ENCODE measurements around the gene METTL24.

The METTL24 gene

DNA sequence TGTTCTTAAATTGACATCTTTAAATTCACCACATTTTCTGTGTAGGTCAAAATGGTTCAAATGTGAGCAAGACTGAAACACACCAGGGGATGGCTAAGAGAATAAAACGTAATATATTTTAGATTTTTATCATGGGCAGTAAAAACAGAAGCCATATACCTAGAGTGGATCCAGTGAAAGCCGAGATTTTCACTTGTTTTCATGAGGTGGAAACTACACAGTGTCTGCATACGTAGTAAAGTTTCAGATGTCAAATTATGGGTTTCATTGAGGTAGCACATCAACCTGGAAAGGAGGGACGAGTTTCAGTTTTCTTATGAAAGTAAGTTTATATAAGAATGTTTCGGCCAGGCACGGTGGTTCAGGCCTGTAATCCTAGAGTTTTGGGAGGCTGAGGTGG is 25.9 kb downstream of the METTL24 start:
- no peak overlapping the region for H2AK5ac ChIP-seq (ENCODE audit: low read length, severe bottlenecking)
- no peak overlapping the region for H3K27ac ChIP-seq (ENCODE audit: low read length, poor library complexity, severe bottlenecking)
- H2AFZ ChIP-seq (ENCODE audit: low read depth, low read length), result no peak overlapping the region
- H2BK5ac ChIP-seq (ENCODE audit: low read depth, low read length, poor library complexity, severe bottlenecking), result no peak overlapping the region
- no peak overlapping the region for H3K23ac ChIP-seq (ENCODE audit: low read length in 2 of 2)
- DNase-seq, result no peak
- no peak overlapping the region for H4K8ac ChIP-seq (ENCODE audit: low read length)
- whole genome bisulfite sequencing, result 85% methylated on average over 6 of the region's 6 CpGs
- H3K4me3 ChIP-seq (ENCODE audit: insufficient read depth in 1 of 2, low read depth in 1 of 2, low read length in 2 of 2), result no peak overlapping the region
- H4K91ac ChIP-seq (ENCODE audit: low read length), result no peak overlapping the region
- H2BK12ac ChIP-seq (ENCODE audit: low read length in 2 of 2), result no peak overlapping the region
- H3K9me3 ChIP-seq (ENCODE audit: control insufficient read depth, low read length), result no peaks in the 10 kb centered on the region
- no peaks in the 10 kb centered on the region for H3K36me3 ChIP-seq (ENCODE audit: control insufficient read depth in 1 of 2, insufficient read depth in 2 of 2, low read depth in 1 of 2, low read length in 2 of 2)
- H3K4ac ChIP-seq (ENCODE audit: low read depth in 1 of 2, low read length in 2 of 2), result no peak overlapping the region
- no peak overlapping the region for H3K9ac ChIP-seq (ENCODE audit: low read length)
- H3K79me1 ChIP-seq (replicated peaks; ENCODE audit: low read length, poor library complexity, severe bottlenecking), result no peaks in the 10 kb centered on the region
- H2BK120ac ChIP-seq (ENCODE audit: low read depth, low read length), result no peak overlapping the region
- H3K14ac ChIP-seq (ENCODE audit: low read length in 2 of 2), result no peak overlapping the region
- no peak overlapping the region for H3K18ac ChIP-seq (ENCODE audit: low read depth in 1 of 2, low read length in 2 of 2)
- H3K4me2 ChIP-seq (ENCODE audit: low read length, poor library complexity, severe bottlenecking), result no peak overlapping the region
- H3K4me1 ChIP-seq (ENCODE audit: control insufficient read depth, insufficient read depth, low read depth, low read length), result peaks cover 11% of the 10 kb centered on the region
- H2BK15ac ChIP-seq (ENCODE audit: low read depth, poor library complexity, severe bottlenecking), result no peak overlapping the region
- H3K27me3 ChIP-seq (ENCODE audit: control insufficient read depth in 1 of 2, insufficient read depth in 1 of 2, low read length in 2 of 2), result peaks cover 0 to 3% of the 10 kb centered on the region in 2 experiments

DNA sequence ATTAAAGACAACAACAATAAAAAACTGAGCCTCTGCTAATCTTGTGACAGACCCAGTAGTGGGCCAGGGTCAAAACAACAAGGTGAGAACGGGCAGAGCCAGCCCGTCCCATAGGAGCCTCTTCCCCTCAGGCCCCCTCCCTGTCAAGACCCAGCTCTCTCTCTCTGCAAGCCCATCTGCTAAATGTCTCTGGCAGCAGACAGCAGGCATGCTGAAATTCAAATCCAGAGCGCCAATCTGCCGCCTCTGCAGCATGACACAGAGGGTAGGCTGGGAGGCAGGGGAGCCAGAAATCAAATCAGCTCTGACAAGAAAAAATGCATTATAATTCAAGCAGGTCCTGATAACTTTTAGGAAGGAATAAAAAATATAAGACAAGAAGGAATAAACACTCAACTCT is 26.3 kb downstream of the METTL24 start:
- H3K14ac ChIP-seq (ENCODE audit: low read length in 2 of 2), result no peak overlapping the region
- H3K9me3 ChIP-seq (ENCODE audit: control insufficient read depth, low read length), result no peaks in the 10 kb centered on the region
- no peak overlapping the region for H2AK5ac ChIP-seq (ENCODE audit: low read length, severe bottlenecking)
- no peaks in the 10 kb centered on the region for H3K79me1 ChIP-seq (replicated peaks; ENCODE audit: low read length, poor library complexity, severe bottlenecking)
- no peak overlapping the region for H3K27ac ChIP-seq (ENCODE audit: low read length, poor library complexity, severe bottlenecking)
- H3K18ac ChIP-seq (ENCODE audit: low read depth in 1 of 2, low read length in 2 of 2), result no peak overlapping the region
- peaks cover 11% of the 10 kb centered on the region for H3K4me1 ChIP-seq (ENCODE audit: control insufficient read depth, insufficient read depth, low read depth, low read length)
- H2BK5ac ChIP-seq (ENCODE audit: low read depth, low read length, poor library complexity, severe bottlenecking), result no peak overlapping the region
- H3K4me2 ChIP-seq (ENCODE audit: low read length, poor library complexity, severe bottlenecking), result no peak overlapping the region
- no peak overlapping the region for H2BK12ac ChIP-seq (ENCODE audit: low read length in 2 of 2)
- H3K23ac ChIP-seq (ENCODE audit: low read length in 2 of 2), result no peak overlapping the region
- peaks cover 0 to 3% of the 10 kb centered on the region in 2 experiments for H3K27me3 ChIP-seq (ENCODE audit: control insufficient read depth in 1 of 2, insufficient read depth in 1 of 2, low read length in 2 of 2)
- H3K4ac ChIP-seq (ENCODE audit: low read depth in 1 of 2, low read length in 2 of 2), result no peak overlapping the region
- no peak overlapping the region for H3K4me3 ChIP-seq (ENCODE audit: insufficient read depth in 1 of 2, low read depth in 1 of 2, low read length in 2 of 2)
- H4K8ac ChIP-seq (ENCODE audit: low read length), result no peak overlapping the region
- no peak overlapping the region for H2AFZ ChIP-seq (ENCODE audit: low read depth, low read length)
- WGBS, result 6% methylated on average over 4 of the region's 4 CpGs
- no peak overlapping the region for H2BK120ac ChIP-seq (ENCODE audit: low read depth, low read length)
- peak; percentile 61 for DNase-seq
- no peaks in the 10 kb centered on the region for H3K36me3 ChIP-seq (ENCODE audit: control insufficient read depth in 1 of 2, insufficient read depth in 2 of 2, low read depth in 1 of 2, low read length in 2 of 2)
- H4K91ac ChIP-seq (ENCODE audit: low read length), result no peak overlapping the region
- H2BK15ac ChIP-seq (ENCODE audit: low read depth, poor library complexity, severe bottlenecking), result no peak overlapping the region
- H3K9ac ChIP-seq (ENCODE audit: low read length), result no peak overlapping the region

DNA sequence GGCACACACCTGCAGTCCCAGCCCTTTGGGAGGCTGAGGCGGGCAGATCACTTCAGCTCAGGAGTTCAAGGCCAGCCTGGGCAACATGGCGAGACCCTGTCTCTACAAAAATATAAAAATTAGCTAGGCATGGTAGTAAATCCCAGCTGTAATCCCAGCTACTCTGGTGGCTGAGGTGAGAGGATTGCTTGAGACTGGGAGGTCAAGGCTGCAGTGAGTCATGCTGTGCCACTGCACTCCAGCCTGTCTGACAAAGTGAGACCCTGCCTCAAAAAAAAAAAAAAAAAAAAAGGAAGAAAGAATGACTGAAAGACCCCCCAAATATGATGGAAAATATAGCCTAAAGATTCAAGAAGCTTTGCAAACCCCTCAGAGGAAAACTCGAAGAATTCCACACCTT is 26.8 kb downstream of the METTL24 start:
- H2BK5ac ChIP-seq (ENCODE audit: low read depth, low read length, poor library complexity, severe bottlenecking), result no peak overlapping the region
- H3K14ac ChIP-seq (ENCODE audit: low read length in 2 of 2), result no peak overlapping the region
- H3K27ac ChIP-seq (ENCODE audit: low read length, poor library complexity, severe bottlenecking), result no peak overlapping the region
- H3K36me3 ChIP-seq (ENCODE audit: control insufficient read depth in 1 of 2, insufficient read depth in 2 of 2, low read depth in 1 of 2, low read length in 2 of 2), result no peaks in the 10 kb centered on the region
- no peak overlapping the region for H2BK15ac ChIP-seq (ENCODE audit: low read depth, poor library complexity, severe bottlenecking)
- no peak for DNase-seq
- peak overlapping the region in 1 of 2 experiments; percentile 34 for H3K18ac ChIP-seq (ENCODE audit: low read depth in 1 of 2, low read length in 2 of 2)
- H3K27me3 ChIP-seq (ENCODE audit: control insufficient read depth in 1 of 2, insufficient read depth in 1 of 2, low read length in 2 of 2), result peaks cover 0 to 3% of the 10 kb centered on the region in 2 experiments
- H4K91ac ChIP-seq (ENCODE audit: low read length), result no peak overlapping the region
- H2BK120ac ChIP-seq (ENCODE audit: low read depth, low read length), result no peak overlapping the region
- H3K79me1 ChIP-seq (replicated peaks; ENCODE audit: low read length, poor library complexity, severe bottlenecking), result no peaks in the 10 kb centered on the region
- no peak overlapping the region for H3K4ac ChIP-seq (ENCODE audit: low read depth in 1 of 2, low read length in 2 of 2)
- 69% methylated on average over 2 of the region's 3 CpGs for WGBS
- no peak overlapping the region for H4K8ac ChIP-seq (ENCODE audit: low read length)
- H3K23ac ChIP-seq (ENCODE audit: low read length in 2 of 2), result no peak overlapping the region
- H3K4me2 ChIP-seq (ENCODE audit: low read length, poor library complexity, severe bottlenecking), result no peak overlapping the region
- H2AK5ac ChIP-seq (ENCODE audit: low read length, severe bottlenecking), result no peak overlapping the region
- no peak overlapping the region for H3K4me3 ChIP-seq (ENCODE audit: insufficient read depth in 1 of 2, low read depth in 1 of 2, low read length in 2 of 2)
- H3K9me3 ChIP-seq (ENCODE audit: control insufficient read depth, low read length), result no peaks in the 10 kb centered on the region
- H2AFZ ChIP-seq (ENCODE audit: low read depth, low read length), result no peak overlapping the region
- H3K9ac ChIP-seq (ENCODE audit: low read length), result no peak overlapping the region
- H3K4me1 ChIP-seq (ENCODE audit: control insufficient read depth, insufficient read depth, low read depth, low read length), result peaks cover 11% of the 10 kb centered on the region
- no peak overlapping the region for H2BK12ac ChIP-seq (ENCODE audit: low read length in 2 of 2)

DNA sequence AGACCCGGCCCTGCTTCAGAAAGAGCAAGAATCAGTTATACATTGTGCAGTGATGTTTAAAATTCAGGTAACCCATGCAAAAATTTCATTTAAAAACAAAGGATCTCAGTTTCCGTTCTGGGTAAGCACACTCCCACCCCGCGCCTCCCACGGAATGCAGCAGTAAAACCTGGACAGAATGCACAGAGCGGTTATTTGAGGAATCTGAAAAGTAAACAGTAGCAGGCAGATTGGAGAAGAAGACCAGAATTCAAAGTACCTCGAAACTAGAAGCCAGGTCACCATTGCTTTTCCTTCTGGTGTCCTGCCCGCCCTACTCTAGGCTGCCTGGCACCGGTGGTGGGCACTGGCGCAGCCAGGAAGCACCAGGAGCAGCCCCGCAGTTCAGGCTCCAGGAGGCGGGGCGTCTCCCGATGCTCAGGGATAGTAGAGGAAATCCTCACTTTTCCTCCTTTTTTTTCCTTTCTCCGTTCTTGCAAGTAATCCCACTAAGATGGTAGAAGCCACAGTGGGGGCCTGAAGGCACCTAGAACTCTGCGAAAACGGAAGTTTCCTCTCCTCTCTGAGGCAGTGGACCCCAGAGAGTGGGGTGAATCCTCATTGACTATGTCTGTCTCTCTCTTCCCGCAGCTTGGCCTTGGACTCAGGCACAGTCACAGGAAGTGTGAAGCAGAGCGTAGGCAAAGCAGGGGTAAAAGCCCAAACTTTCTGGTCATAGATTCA is 28.3 kb downstream of the METTL24 start:
- H3K4me2 ChIP-seq (ENCODE audit: low read length, poor library complexity, severe bottlenecking), result peak overlapping the region; percentile 62
- peak overlapping the region; percentile 88 for H2AFZ ChIP-seq (ENCODE audit: low read depth, low read length)
- H3K18ac ChIP-seq (ENCODE audit: low read depth in 1 of 2, low read length in 2 of 2), result peak overlapping the region; percentile 81 to 96
- H2BK12ac ChIP-seq (ENCODE audit: low read length in 2 of 2), result peak overlapping the region; percentile 37 to 86
- WGBS, result 58% methylated on average over 18 of the region's 19 CpGs
- no peak overlapping the region for H2AK5ac ChIP-seq (ENCODE audit: low read length, severe bottlenecking)
- no peak overlapping the region for H3K27ac ChIP-seq (ENCODE audit: low read length, poor library complexity, severe bottlenecking)
- peak overlapping the region; percentile 83 to 95 for H3K4ac ChIP-seq (ENCODE audit: low read depth in 1 of 2, low read length in 2 of 2)
- peak overlapping the region; percentile 84 for H4K8ac ChIP-seq (ENCODE audit: low read length)
- peaks cover 0 to 3% of the 10 kb centered on the region in 2 experiments for H3K27me3 ChIP-seq (ENCODE audit: control insufficient read depth in 1 of 2, insufficient read depth in 1 of 2, low read length in 2 of 2)
- H3K14ac ChIP-seq (ENCODE audit: low read length in 2 of 2), result peak overlapping the region in 1 of 2 experiments; percentile 82
- H3K9ac ChIP-seq (ENCODE audit: low read length), result peak overlapping the region; percentile 40
- DNase-seq, result peak; percentile 57
- H3K79me1 ChIP-seq (replicated peaks; ENCODE audit: low read length, poor library complexity, severe bottlenecking), result no peaks in the 10 kb centered on the region
- H2BK15ac ChIP-seq (ENCODE audit: low read depth, poor library complexity, severe bottlenecking), result no peak overlapping the region
- H2BK120ac ChIP-seq (ENCODE audit: low read depth, low read length), result peak overlapping the region; percentile 75
- peak overlapping the region; percentile 70 for H4K91ac ChIP-seq (ENCODE audit: low read length)
- no peaks in the 10 kb centered on the region for H3K9me3 ChIP-seq (ENCODE audit: control insufficient read depth, low read length)
- no peaks in the 10 kb centered on the region for H3K36me3 ChIP-seq (ENCODE audit: control insufficient read depth in 1 of 2, insufficient read depth in 2 of 2, low read depth in 1 of 2, low read length in 2 of 2)
- peaks cover 11% of the 10 kb centered on the region for H3K4me1 ChIP-seq (ENCODE audit: control insufficient read depth, insufficient read depth, low read depth, low read length)
- H3K4me3 ChIP-seq (ENCODE audit: insufficient read depth in 1 of 2, low read depth in 1 of 2, low read length in 2 of 2), result peak overlapping the region; percentile 17 to 52
- no peak overlapping the region for H2BK5ac ChIP-seq (ENCODE audit: low read depth, low read length, poor library complexity, severe bottlenecking)
- H3K23ac ChIP-seq (ENCODE audit: low read length in 2 of 2), result no peak overlapping the region

Measured in mesenchymal stem cell (in vitro differentiated cells and primary cell).